CD14-positive monocyte (primary cell): ENCODE results near the gene TMEM132D. TPM values are rescaled to one million over a fixed set of nuclear protein-coding genes. Genes with fewer than 3 reads are reported as not detected.

ENCODE experiments used
- DNase-seq, 3 donors: peaks; one replicate each; pipeline ENCODE4 v3.0.0-alpha.2; 2011 to 2022
- H2AFZ ChIP-seq: 2 replicates; pipeline ENCODE4 v1.6.0; 2012; ENCODE audit warnings: mild to moderate bottlenecking, low read depth, low read length, inconsistent platforms; ENCODE audit not compliant: insufficient read depth, poor library complexity, severe bottlenecking
- H3K27ac ChIP-seq, 2 donors: 1 replicate in 1 of 2; 2 replicates in 1 of 2; pipeline ENCODE4 v1.5.1; 2012 to 2013; ENCODE audit warnings: low read length in 2 of 2, control low read depth in 1 of 2, inconsistent platforms in 1 of 2, low read depth in 1 of 2, mild to moderate bottlenecking in 1 of 2
- H3K27me3 ChIP-seq, 2 donors: one replicate each; pipeline versions ENCODE4 v1.6.0 to v1.6.1; 2011 to 2013; ENCODE audit warnings: low read length in 2 of 2; ENCODE audit not compliant: control insufficient read depth in 2 of 2, insufficient read depth in 2 of 2
- H3K36me3 ChIP-seq, 2 donors: replicated peaks in 1 of 2; 1 replicate in 1 of 2; 2 replicates in 1 of 2; pipeline versions ENCODE4 v1.5.1 to v1.6.1; 2012 to 2013; ENCODE audit warnings: low read length in 2 of 2, control low read depth in 1 of 2, inconsistent platforms in 1 of 2, mild to moderate bottlenecking in 1 of 2; ENCODE audit not compliant: insufficient read depth in 2 of 2, control insufficient read depth in 1 of 2
- H3K4me1 ChIP-seq, 2 donors: 1 replicate in 1 of 2; 2 replicates in 1 of 2; pipeline versions ENCODE4 v1.5.1 to v1.6.1; 2012 to 2013; ENCODE audit warnings: low read length in 2 of 2, control low read depth in 1 of 2, inconsistent platforms in 1 of 2, mild to moderate bottlenecking in 1 of 2, moderate library complexity in 1 of 2; ENCODE audit not compliant: insufficient read depth in 2 of 2, control insufficient read depth in 1 of 2
- H3K4me2 ChIP-seq: replicated peaks from 2 replicates; pipeline ENCODE3; 2012; ENCODE audit warnings: low read length, moderate library complexity, mild to moderate bottlenecking; ENCODE audit not compliant: poor library complexity, severe bottlenecking; ENCODE audit errors: extremely low read depth
- H3K4me3 ChIP-seq, 3 experiments: fragments of 200-600 bp in 1 of 3; sonication (generic) in 1 of 3; replicated peaks in 1 of 3; 1 replicate in 2 of 3; 2 replicates in 1 of 3; pipeline ENCODE4 v1.5.1; 2011 to 2013; ENCODE audit warnings: low read length in 3 of 3, mild to moderate bottlenecking in 3 of 3, control low read depth in 2 of 3, low read depth in 2 of 3, inconsistent platforms in 1 of 3, moderate library complexity in 1 of 3
- H3K79me2 ChIP-seq: 2 replicates; pipeline ENCODE4 v1.6.0; 2012; ENCODE audit warnings: mild to moderate bottlenecking, control low read depth, inconsistent platforms, low read length, moderate library complexity; ENCODE audit not compliant: insufficient read depth
- H3K9ac ChIP-seq: 2 replicates; pipeline ENCODE4 v1.6.0; 2017; ENCODE audit warnings: low read length, mild to moderate bottlenecking; ENCODE audit not compliant: insufficient read depth, poor library complexity, severe bottlenecking
- H3K9me3 ChIP-seq, 2 donors: replicated peaks in 1 of 2; 1 replicate in 1 of 2; 2 replicates in 1 of 2; pipeline versions ENCODE4 v1.5.1 to v1.6.1; 2012 to 2013; ENCODE audit warnings: low read length in 2 of 2, control low read depth in 1 of 2; ENCODE audit not compliant: control insufficient read depth in 1 of 2, insufficient read depth in 1 of 2
- H4K20me1 ChIP-seq: 2 replicates; pipeline ENCODE4 v1.6.0; 2012; ENCODE audit warnings: mild to moderate bottlenecking, low read length, control low read depth, moderate library complexity; ENCODE audit not compliant: insufficient read depth
- H3K27ac Mint-ChIP-seq, 7 donors: one replicate each; pipeline ENCODE4 v1.8.0; 2020; ENCODE audit warnings: mild to moderate bottlenecking in 7 of 7, mixed read lengths in 7 of 7, moderate library complexity in 6 of 7, inconsistent platforms in 2 of 7
- H3K27me3 Mint-ChIP-seq, 3 donors: one replicate each; pipeline ENCODE4 v1.8.0; 2021 to 2022; ENCODE audit warnings: low read depth in 3 of 3, mild to moderate bottlenecking in 3 of 3, mixed read lengths in 3 of 3, moderate library complexity in 3 of 3, inconsistent platforms in 1 of 3
- H3K36me3 Mint-ChIP-seq, 2 donors: one replicate each; pipeline ENCODE4 v1.8.0; 2020; ENCODE audit warnings: mixed read lengths in 2 of 2, inconsistent platforms in 1 of 2, mild to moderate bottlenecking in 1 of 2
- H3K4me1 Mint-ChIP-seq: one replicate; pipeline ENCODE4 v1.8.0; 2020; ENCODE audit warnings: mild to moderate bottlenecking, mixed read lengths
- H3K4me3 Mint-ChIP-seq, 2 donors: one replicate each; pipeline ENCODE4 v1.8.0; 2020; ENCODE audit warnings: mild to moderate bottlenecking in 2 of 2, mixed read lengths in 2 of 2, moderate library complexity in 1 of 2
- H3K9me3 Mint-ChIP-seq, 7 donors: one replicate each; pipeline ENCODE4 v1.8.0; 2020 to 2022; ENCODE audit warnings: mixed read lengths in 7 of 7, mild to moderate bottlenecking in 6 of 7, moderate library complexity in 6 of 7, inconsistent platforms in 2 of 7
- CTCF ChIP-seq: fragments of 200-600 bp; IDR thresholded peaks from one replicate; pipeline ENCODE4 v1.8.0; 2022; ENCODE audit warnings: antibody characterized with exemption, mild to moderate bottlenecking
- WGBS: methylation state at CpG from one replicate; pipeline ENCODE4 v1.1.5; 2013; ENCODE audit warnings: missing lambda C conversion rate; ENCODE audit not compliant: insufficient coverage; 5-methylcytosine and 5-hydroxymethylcytosine counted together
- intact Hi-C, 2 donors: fragments of 100-400 bp; cut with micrococcal nuclease; formaldehyde crosslinking; loops; one replicate each; pipeline versions ENCODE4 v1.15.0 to v1.15.1; 2023
- polyA plus RNA-seq, 3 donors: library from polyadenylated mRNA; depleted of rRNA in 1 of 3; unstranded in 2 of 3; stranded (reverse) in 1 of 3; fragments of 300-500 nt in 2 of 3; fragments of >200 nt in 1 of 3; fragmentation: Illumina TruSeq in 2 of 3; gene quantifications; 1 replicate in 2 of 3; 2 replicates in 1 of 3; pipeline ENCODE4 v1.2.3, GENCODE V29; 2012 to 2021

Gene TMEM132D
- polyA plus RNA-seq, 3 donors, result 0.04 TPM; not detected in 2

GRCh38 chr12:129827866-129828384 is 75.9 kb downstream of the TMEM132D start:
- Histone ChIP-seq H2AFZ (no peak overlapping the region), H3K36me3 (no peaks in the 10 kb centered on the region), H3K4me1 (no peaks in the 10 kb centered on the region), H3K9ac (no peak overlapping the region), H3K4me2 (no peak overlapping the region), H3K27me3 (no peaks in the 10 kb centered on the region), H3K9me3 (peaks cover 4 to 5% of the 10 kb centered on the region in 2 donors), H4K20me1 (no peaks in the 10 kb centered on the region), H3K27ac (no peak overlapping the region), H3K79me2 (no peaks in the 10 kb centered on the region), H3K4me3 (no peak overlapping the region)
- no peak for TF ChIP-seq CTCF
- no peak for DNase-seq
- Mint-ChIP-seq H3K36me3 (no peaks in the 10 kb centered on the region), H3K4me1 (no peaks in the 10 kb centered on the region), H3K27me3 (peaks cover 2 to 3% (median 3%) of the 10 kb centered on the region in 3 donors), H3K9me3 (peaks cover 0 to 8% (median 4%) of the 10 kb centered on the region in 7 donors), H3K4me3 (no peak overlapping the region), H3K27ac (no peak overlapping the region)
- intact Hi-C loops, result no loop called here
- WGBS, result no CpG with 5 or more reads among the region's 2 CpGs

DNA sequence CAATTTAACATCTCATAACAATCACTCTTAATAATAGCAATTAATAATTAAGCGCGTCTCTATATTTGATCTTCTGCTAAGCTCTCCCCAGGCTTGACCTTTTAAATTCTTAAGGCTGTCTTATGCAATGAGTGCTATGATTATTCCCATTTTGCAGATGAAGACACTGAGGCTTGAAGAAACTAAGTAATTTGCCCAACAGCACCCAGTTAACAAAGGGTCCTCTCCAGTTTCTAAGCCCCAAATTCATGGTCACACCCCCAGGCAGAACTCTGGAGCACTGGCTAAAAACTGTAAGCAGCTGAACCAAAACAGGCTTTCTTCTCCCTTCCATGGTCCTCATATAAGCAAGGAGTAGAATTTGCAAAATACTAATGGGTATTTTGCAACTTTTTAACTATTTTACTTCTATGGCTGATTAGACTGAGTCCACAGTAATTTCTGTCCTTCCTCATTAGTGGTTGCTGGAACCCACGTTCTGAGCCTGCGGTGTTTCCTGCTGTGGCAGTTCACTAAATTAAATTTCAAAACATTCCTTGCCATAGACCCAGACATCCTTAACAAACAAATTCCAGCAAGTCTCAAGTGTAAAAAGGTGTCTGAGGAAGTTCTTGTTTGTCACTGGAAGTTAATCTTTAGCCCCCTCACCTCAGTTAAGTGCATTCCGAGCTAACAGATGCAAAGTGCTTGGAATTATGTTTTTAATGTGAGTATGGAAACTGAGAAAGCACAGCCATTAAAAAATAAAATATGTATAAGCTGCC is 76.5 kb downstream of the TMEM132D start:
- Histone ChIP-seq H3K27ac (no peak overlapping the region), H2AFZ (no peak overlapping the region), H3K4me3 (no peak overlapping the region), H4K20me1 (no peaks in the 10 kb centered on the region), H3K27me3 (no peaks in the 10 kb centered on the region), H3K36me3 (no peaks in the 10 kb centered on the region), H3K4me1 (no peaks in the 10 kb centered on the region), H3K4me2 (no peak overlapping the region), H3K79me2 (no peaks in the 10 kb centered on the region), H3K9ac (no peak overlapping the region), H3K9me3 (peaks cover 4 to 5% of the 10 kb centered on the region in 2 donors)
- DNase-seq, result no peak
- Mint-ChIP-seq H3K27me3 (peaks cover 2 to 3% (median 3%) of the 10 kb centered on the region in 3 donors), H3K4me3 (no peak overlapping the region), H3K4me1 (no peaks in the 10 kb centered on the region), H3K9me3 (peaks cover 0 to 8% (median 5%) of the 10 kb centered on the region in 7 donors), H3K36me3 (no peaks in the 10 kb centered on the region), H3K27ac (no peak overlapping the region)
- no peak for TF ChIP-seq CTCF
- intact Hi-C loops, result no loop called here
- WGBS, result no CpG with 5 or more reads among the region's 5 CpGs
